Activated T-cell treated with anti-CD3 and anti-CD28 coated beads for 4 hours (primary cell): ENCODE data around the gene SMOC2.

ENCODE experiments used
- DNase-seq: peaks from one replicate; pipeline ENCODE4 v3.0.0-alpha.2; 2020

The SMOC2 gene

DNA sequence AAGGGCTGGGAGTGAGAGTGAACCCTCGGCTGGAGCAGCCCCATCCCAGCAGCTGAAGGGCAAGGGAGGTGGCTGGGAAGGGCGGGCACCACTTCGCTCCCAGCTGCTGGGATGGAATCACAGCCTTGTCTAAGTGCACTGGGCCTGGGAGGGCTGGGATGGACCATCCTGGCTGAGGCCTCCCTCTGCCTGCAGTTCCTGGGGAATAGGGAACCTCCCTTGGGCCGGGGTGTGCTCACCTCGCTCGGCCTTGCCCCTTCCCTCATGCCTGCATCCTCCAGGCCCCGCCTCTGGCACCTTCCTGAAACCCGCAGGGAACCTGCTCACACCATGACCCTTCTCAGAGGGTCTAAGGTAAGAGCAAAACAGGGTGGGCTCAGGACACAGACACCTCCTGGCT is 53.7 kb downstream of the SMOC2 start:
- DNase-seq: no peak

- no peak for DNase-seq
Measured at GRCh38 chr6:168495133-168495532, 54.1 kb downstream of the SMOC2 start.

DNA sequence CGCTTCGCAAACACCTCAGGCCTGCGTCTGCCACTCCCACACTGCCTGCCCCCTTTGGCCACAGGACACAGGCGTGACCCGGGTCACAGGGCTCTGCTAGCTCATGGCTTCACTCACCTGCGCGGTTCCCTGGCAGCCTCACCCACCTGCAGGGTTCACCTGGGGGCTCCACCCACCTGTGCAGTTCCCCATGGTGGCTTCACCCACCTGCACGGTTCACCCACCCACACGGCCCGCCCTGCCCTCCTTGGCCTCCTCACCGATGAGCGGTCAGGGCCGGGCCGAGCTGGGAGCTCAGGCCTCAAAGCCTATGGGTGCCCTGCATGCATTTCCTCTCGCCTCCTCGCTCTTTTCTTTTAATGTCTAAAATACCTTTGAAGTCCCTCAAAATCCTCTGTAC is 54.7 kb downstream of the SMOC2 start:
- no peak for DNase-seq

GRCh38 chr6:168496139-168496996 is 55.4 kb downstream of the SMOC2 start:
- no peak for DNase-seq

DNA sequence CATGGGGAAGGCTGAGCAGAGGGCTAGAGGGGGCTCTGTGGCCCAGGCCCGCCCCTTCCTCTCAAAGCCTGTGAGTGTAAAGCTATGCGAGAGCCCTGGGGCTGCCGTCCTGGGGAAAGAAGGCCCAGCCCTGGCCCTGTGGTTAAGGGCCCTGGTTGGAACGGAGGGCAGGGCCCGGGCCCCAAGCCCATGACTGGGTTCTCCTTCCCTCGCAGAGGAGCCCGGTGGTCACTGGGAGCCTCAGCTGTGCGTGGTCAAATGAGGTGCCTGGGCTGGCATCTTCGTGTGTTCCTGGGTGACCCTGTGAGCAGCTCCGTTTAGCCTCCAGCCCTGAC is 56.0 kb downstream of the SMOC2 start:
- DNase-seq: no peak

GRCh38 chr6:168497381-168497780 is 56.4 kb downstream of the SMOC2 start:
- DNase-seq: no peak

- no peak for DNase-seq
Measured at GRCh38 chr6:168498161-168498843, 57.3 kb downstream of the SMOC2 start.

GRCh38 chr6:168499045-168499650 is 58.2 kb downstream of the SMOC2 start:
- no peak for DNase-seq

DNA sequence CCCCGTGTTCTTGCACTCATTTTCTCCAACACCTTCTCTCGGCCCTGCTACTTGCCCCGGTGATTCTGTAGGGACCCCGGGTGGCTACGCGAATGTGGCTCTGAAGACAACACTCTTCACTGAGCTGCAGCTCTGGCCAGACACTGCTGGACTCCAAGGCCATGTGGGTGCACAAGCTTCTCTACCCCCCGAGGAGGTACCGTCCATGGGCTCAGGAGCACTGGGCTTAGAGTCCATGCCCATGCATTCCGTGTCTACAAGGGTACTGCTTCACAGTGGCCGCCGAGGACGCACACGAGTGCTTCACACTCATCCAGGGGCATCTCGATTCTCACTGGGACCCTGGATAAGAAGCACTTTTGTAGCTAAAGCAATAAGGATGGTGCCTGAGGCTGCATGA is 59.5 kb downstream of the SMOC2 start:
- DNase-seq: no peak

- no peak for DNase-seq
Measured at GRCh38 chr6:168501561-168501960, 60.6 kb downstream of the SMOC2 start.

DNA sequence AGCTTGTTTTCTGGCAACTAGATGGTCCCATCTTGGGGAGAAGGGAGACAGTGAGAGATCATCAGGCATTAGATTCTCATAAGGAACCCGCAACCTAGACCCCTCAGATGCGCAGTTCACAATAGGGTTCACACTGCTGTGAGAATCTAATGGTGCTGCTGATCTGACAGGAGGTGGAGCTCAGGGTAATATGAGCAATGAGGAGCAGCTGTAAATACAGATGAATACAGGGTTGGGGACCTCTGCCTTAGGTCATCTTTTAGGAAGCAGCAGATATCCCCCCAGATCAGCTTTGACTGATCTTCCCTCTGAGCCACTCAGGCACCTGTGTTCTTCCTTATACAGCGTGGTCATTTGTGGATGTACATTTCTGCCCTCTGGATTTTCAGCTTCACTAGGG is 63.4 kb downstream of the SMOC2 start:
- no peak for DNase-seq

- no peak for DNase-seq
Measured at GRCh38 chr6:168506460-168506859, 65.5 kb downstream of the SMOC2 start.

- no peak for DNase-seq
Measured at GRCh38 chr6:168507297-168507696, 66.3 kb downstream of the SMOC2 start.

GRCh38 chr6:168507730-168508129 is 66.7 kb downstream of the SMOC2 start:
- no peak for DNase-seq

- no peak for DNase-seq
Measured at GRCh38 chr6:168508903-168509302, 67.9 kb downstream of the SMOC2 start.

GRCh38 chr6:168513766-168514165 is 72.8 kb downstream of the SMOC2 start:
- DNase-seq: no peak

GRCh38 chr6:168514216-168514615 is 73.2 kb downstream of the SMOC2 start:
- DNase-seq: no peak

- DNase-seq: no peak
Measured at GRCh38 chr6:168515376-168515775, 74.4 kb downstream of the SMOC2 start.

DNA sequence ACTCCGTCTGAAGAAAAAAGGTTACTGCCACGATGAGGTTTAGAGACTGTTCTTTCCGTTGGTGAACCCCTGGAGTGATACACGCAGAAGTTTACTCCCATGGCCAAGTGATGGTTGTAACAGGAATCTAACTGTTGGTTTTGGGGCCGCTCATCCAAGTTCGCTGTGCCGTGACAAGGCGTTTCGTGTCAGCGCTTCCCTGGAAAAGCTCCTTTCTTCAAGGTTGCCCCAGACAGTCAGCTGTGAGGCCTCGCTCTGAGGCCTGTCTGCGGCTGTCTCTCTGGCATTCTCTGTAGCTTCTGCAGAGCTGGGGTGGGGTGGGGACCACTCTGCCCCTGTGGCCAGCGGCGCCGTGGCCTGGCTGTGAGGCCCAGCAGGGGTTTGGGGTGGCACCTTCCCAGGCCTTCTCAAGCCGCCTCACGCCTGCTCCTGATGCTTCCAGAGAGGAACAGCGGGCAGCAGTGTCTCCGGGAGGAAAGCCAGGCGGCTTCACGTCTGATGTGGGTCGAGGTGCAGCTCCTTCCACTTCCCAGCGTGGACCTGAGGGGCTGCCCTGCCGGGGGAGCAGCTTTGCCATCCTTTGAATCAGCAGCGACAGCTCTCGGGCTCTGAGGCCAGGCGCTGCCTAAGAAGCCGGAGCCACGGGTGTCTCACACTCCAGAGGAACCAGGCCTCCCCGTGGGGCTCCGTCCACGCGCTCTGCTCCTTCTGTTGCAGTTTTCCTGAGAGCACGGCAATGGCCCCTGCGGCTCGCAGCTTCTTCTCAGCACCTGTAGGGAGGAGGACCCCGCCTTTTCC is 76.2 kb downstream of the SMOC2 start:
- no peak for DNase-seq

DNA sequence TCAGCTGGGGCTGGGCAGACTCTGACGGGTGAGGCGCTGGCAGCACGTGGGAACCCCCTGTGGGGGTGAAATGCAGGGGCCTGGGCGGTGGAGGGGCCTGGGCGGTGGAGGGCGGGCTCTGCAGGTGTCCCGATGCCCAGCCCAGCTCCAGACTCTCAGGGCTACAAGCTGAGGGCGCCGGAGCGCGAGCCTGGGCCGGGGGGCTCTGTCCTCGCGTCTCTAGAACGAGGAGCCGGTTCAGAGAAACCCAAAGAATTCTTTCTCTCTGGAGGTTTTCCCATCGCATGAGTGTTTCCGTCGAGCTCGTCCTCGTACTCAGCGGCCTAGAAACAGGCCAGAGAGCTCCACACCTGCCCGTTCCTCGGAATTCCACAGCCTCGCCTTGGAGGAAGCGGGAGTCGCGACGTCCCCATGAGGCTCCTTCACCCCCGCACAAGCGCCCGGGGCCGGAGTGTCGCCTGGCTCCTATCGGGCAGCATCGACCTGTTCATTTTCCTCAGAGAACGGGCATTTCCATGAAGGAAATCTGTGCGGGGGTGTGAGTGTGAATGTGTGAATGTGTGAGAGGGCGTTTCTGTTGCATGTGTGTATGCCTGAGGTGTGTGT is 76.9 kb downstream of the SMOC2 start:
- DNase-seq: no peak

DNA sequence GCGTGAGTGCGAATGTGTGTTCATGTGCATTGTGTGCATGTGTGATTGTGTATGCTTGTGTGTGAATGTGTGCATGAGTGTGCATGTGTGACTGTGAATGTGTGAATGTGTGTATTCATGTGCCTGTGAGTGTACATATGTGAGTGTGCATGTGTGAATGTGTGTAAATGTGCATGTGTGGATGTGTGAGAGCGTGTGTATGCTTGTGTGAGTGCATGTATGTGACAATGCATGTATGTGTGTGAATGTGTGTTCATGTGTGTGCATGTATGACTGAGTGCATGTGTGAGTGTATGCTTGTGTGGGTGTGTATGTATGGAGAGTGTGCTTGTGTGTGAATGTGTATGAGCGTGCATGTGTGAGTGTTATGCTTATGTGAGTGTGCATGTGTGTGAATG is 77.4 kb downstream of the SMOC2 start:
- DNase-seq: no peak

- no peak for DNase-seq
Measured at GRCh38 chr6:168518867-168519266, 77.9 kb downstream of the SMOC2 start.

DNA sequence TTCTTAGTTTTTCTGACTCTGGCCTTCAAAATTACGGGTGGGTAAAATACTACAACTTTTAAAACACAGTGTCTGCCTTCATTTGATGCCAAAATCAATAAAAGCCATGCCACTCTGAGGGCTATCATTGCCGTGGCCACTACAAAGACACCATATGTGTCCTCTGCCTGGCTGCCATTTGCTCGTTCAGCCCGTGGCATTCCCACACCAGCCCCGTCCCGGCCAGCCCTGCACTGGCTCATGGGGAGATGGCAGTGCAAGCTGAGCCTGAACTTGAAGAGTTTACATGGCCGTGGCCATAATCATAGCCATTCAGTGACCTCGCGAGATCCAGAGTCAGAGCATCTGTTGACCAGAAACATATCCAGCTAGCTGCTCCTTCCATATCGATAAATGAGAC is 79.2 kb downstream of the SMOC2 start:
- DNase-seq: no peak
